HG03064 (cell line): Measurements from ENCODE around the gene NES.

Experiments
- ATAC-seq: cut with Tn5 transposase; IDR thresholded peaks from one replicate; pipeline ENCODE4 v1.9.1; 2021; ENCODE audit warnings: low read depth; ENCODE audit not compliant: unreplicated experiment

Gene NES

GRCh38 chr1:156676820-156677615 lies at the start of gene NES:
Gene NES, minus strand, starts transcription at chr1:156677407. Its CDS starts 143 bp downstream, at chr1:156677264.
- no peak for ATAC-seq

DNA sequence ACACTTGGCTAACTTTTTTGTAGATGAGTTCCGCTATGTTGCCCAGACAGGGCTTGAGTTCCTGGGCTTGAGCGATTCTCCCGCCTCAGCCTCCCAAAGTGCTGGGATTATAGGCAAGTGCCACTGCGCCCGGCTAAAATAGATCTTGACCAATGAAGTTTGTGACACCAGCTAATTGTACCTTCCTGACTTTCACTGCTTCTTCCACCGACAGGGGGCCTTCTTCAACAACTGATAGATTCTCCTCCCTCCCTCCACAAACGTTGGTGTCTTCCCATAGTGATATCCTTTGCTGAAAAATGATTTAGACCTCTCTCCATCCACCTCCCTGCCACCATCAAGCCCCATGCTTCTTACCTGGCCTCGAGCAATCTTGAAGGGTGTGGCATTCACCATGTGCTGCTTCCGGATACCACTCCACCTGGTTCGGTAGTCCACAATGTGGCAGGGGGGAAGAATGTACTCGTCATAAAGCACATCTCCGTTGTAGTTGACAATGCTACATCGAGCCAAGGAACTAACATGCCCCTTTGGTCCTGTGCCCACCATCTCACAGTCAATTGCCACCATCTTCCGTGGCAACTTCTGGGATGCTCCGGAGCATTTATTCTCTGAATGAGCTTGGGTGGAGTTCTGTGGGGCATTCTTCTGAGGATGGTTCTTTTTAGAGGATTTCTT lies 49.5 kb upstream of the NES start:
- ATAC-seq = no peak

- ATAC-seq = no peak
Observed at GRCh38 chr1:156725683-156726280, 48.6 kb upstream of the NES start.

GRCh38 chr1:156721535-156721934 lies 44.3 kb upstream of the NES start:
- no peak for ATAC-seq

- no peak for ATAC-seq
Observed at GRCh38 chr1:156721131-156721530, 43.9 kb upstream of the NES start.

GRCh38 chr1:156717351-156717750 lies 40.1 kb upstream of the NES start:
- no peak for ATAC-seq

GRCh38 chr1:156714830-156715229 lies 37.6 kb upstream of the NES start:
- ATAC-seq = no peak

- no peak for ATAC-seq
Observed at GRCh38 chr1:156712626-156713025, 35.4 kb upstream of the NES start.

DNA sequence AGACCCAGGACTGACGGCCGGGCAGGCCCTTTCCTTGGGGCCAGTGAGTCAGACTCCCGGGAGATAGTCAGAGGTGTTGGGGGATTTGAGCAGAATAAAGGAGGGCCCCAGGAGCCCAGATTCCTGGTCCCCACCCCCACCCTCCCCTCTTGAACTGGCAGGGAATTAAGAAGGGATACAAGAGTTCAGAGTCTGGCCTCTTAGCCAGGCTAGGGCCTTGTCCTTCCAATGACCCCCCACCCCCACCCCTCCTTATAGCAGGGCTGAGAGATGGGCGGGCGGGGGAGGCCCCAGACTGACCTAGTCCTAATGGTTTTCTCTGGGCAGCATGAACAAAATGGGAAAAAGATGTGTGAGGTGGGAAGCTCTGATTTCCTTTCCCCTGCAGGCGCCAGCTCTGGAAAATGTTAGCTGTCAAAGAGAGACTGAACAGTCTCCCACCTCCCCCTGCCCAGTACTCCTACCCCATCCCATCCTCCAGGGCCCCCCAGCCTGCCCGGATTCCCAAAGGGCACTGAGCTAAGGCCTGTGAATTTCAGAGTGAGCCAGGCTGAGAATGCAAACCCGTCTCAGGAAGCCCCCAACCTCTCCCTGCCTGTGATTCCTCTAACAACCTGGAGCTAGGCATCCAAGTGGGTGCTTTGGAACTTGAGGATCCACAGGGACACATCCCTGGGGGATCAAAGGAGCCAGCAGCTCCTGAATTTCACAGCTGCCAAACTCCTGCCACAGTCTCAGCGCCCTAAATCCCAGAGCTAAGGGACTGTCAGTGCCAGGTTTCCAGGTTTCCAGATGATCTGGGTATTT lies 34.0 kb upstream of the NES start:
- ATAC-seq = no peak

DNA sequence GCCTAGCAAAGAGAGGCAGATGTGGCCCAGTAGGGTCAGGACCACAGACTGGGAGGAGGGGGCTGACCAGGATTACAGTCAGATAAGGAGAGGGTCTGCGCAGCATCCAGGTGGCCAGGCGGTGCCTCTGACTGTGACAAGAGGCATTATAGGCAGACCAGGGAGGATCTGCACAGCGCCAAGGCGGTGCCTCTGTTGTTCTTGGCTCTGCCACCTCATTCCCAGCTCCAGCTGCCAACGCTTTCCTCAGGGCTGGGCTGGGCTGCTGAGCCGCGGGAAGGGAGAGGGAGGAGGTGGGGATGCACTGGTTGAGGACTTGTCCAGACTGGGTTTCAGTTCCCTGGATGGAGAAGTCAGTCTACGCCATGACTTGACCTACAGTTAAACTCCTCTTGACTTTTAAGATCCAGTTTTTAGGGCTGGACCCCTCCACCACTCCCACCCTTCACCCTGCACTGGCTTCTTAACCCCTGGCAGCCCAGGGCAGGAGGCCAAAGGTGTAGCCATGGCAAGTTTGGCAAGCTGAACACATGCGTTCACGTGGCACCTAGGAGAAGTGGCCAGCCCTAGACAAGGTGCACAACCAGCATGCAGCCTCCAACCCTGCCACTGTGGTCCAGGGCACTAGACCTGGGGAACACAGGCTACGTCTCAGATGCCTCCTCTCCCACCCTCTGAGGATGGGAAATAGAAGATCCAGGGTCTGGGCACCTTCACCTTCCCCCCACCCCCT lies 32.7 kb upstream of the NES start:
- ATAC-seq = no peak

DNA sequence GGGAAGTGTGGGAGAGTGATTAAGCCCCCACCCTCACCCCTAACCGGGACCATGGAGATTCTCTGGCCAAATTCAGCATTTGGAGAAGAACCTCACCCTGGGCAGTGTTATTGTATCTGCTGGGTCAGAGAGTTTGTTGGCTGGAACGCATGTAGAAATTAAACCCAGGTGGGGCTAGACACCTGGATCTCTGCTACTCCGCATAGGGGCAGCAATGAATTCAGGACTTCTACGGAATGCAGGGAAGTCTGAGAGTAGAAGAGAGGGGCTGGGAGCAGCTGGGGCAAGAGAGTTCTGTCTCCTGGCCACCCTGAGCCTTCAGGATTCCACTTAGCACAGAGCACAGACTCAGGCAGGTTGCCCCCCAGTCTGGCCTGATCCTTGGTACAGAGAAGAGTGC lies 31.8 kb upstream of the NES start:
- no peak for ATAC-seq

GRCh38 chr1:156708218-156708661 lies 31.0 kb upstream of the NES start:
- no peak for ATAC-seq

- no peak for ATAC-seq
Observed at GRCh38 chr1:156707417-156708217, 30.4 kb upstream of the NES start.

DNA sequence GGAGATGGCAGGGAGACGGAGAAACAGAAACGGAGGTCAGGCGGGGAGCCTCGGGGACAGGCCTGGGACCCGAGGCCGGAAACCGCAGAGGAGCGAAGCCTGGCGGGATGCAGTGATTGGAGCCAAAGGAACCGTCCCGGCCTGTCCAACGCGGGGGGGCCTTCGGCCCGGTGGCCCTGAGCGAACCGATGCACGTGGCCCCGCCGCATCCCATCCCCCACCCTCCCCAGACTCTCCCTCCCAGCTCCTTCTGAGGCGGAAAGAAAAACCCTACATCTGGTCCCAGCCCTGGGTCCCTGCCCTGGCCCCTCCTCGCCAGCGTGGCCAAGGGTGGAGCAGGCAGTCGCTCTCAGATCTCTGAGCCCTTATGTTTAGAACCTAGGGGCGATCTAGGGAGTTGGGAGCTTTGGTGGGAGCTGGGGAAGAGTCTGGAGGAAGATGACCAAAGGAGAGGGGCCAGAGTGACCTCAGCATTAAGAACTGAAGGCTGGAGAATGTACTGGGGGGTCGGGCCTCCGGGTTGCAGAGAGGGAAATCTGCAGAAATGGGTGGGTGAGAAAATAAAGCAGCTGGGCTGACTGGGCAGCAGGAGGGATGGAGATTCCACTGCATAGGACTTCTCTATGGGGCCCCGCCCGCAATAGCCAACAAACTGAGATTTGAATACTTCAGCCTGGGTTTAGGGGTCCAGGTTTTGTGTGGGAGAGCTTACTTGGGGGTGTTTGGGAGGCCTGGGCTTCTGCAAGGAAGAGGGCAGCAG lies 29.6 kb upstream of the NES start:
- ATAC-seq = no peak

- no peak for ATAC-seq
Observed at GRCh38 chr1:156705918-156706656, 28.9 kb upstream of the NES start.

DNA sequence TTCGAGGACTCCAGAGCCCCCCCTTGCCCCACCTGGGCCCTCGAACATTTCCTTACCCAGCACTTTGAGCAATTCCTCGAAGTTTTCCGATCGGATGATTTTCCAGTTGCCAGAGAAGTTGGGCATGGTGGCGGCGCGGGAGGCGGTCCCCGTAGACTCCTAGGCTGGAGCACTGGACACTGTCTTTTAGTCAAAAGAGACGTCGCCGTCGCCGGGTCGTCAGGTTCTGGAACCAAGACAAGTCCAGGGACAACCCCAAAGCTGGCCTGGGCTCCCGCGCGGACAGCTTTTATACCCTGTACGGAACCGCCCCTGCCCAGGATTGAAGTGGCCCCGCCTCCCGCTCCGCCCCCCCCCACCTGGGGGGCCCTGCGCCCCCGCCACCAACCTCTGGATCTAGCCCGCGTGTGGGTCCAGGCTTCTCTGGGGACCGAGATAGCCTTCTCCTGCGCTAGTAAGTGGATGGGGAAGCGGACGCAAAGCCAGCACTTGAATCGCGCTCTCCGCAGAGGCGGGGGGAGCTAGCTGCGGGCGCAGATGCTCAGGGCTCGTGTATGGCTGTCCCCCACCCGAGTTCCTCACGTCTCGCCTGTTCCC lies 28.2 kb upstream of the NES start, which contains the start of gene CRABP2:
Gene CRABP2, minus strand, starts transcription at position 263 of the 597 bp plus-strand sequence. Its CDS starts 137 bp downstream, at position 126.
- ATAC-seq = no peak

DNA sequence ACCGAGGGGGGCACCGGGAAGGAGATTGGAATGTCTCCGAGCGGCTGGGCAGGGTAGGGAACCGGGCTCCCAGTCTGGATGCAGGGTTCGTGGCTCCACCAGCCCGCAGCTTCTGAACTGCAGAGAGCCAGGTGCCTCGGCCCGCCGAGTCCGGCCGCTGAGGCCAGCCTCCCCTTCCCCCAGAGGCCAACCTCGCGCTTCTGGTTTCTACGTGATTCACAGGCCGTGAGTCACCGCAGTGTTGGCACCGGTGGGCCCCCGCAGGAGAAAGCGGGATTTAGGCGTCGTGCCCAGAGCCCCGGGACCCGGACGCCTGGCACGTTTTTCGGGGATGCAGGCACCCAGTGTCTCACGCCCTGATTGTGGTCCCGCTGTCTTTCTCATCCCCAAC lies 27.7 kb upstream of the NES start:
- no peak for ATAC-seq
